A673 (cell line): Measurements from ENCODE around the gene SACS.

Experiments used
- CTCF ChIP-seq: fragments of 300-800, 200-600 bp; sonication (generic); conservative IDR thresholded peaks from 2 replicates; pipeline ENCODE4 v1.5.1; 2017; ENCODE audit warnings: low read depth, mild to moderate bottlenecking, antibody characterized with exemption, low read length, moderate library complexity, mixed read lengths
- EZH2 ChIP-seq: fragments of 200-600 bp; sonication (generic); IDR thresholded peaks from 2 replicates; pipeline ENCODE4 v1.6.1; 2017; ENCODE audit warnings: borderline replicate concordance, low read depth, mild to moderate bottlenecking, mixed read lengths, antibody characterized with exemption, low read length; ENCODE audit not compliant: poor library complexity, severe bottlenecking

GRCh38 chr13:23347601-23348000 lies 85.9 kb downstream of the SACS start:
- TF ChIP-seq CTCF (no peak), EZH2 (no peak)
